Fibroblast of lung (primary cell): ENCODE measurements around the gene DNAH9.

Experiments
- EZH2 ChIP-seq: IDR thresholded peaks from 2 replicates; pipeline ENCODE4 v1.5.1; 2012; ENCODE audit warnings: low read length, control low read depth, mild to moderate bottlenecking; ENCODE audit errors: missing control alignments
- TF ChIP-seq, protein P1 (sequence below), 2 donors: IDR thresholded peaks in 1 of 2; conservative IDR thresholded peaks in 1 of 2; 1 replicate in 1 of 2; 2 replicates in 1 of 2; pipeline ENCODE4 v1.5.1; 2011 to 2012; ENCODE audit warnings: low read length in 2 of 2, control low read depth in 1 of 2, inconsistent platforms in 1 of 2, low read depth in 1 of 2, mild to moderate bottlenecking in 1 of 2

DNA sequence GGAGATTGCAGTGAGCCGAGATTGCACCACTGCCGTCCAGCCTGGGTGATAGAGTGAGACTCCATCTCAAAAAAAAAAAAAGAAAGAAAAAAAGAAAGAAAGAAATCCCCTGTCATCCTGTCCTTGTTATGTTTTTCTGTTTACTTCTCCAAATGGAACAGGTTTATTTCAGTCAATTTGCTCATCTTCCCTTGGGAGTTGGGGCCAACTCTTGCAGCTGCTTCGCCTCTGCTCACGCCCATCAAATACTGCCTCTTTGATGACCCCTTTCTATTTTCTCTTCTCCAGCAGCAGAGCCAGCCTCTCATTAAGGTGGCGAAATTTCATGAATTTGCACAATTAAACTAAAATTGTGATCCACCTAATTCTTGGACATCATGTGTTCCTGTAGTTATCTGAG is 225.6 kb downstream of the DNAH9 start:
- TF ChIP-seq, protein P1, sequence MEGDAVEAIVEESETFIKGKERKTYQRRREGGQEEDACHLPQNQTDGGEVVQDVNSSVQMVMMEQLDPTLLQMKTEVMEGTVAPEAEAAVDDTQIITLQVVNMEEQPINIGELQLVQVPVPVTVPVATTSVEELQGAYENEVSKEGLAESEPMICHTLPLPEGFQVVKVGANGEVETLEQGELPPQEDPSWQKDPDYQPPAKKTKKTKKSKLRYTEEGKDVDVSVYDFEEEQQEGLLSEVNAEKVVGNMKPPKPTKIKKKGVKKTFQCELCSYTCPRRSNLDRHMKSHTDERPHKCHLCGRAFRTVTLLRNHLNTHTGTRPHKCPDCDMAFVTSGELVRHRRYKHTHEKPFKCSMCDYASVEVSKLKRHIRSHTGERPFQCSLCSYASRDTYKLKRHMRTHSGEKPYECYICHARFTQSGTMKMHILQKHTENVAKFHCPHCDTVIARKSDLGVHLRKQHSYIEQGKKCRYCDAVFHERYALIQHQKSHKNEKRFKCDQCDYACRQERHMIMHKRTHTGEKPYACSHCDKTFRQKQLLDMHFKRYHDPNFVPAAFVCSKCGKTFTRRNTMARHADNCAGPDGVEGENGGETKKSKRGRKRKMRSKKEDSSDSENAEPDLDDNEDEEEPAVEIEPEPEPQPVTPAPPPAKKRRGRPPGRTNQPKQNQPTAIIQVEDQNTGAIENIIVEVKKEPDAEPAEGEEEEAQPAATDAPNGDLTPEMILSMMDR (conservative IDR thresholded peaks at IDR 0.05 in 1 of 2, IDR thresholded peaks at IDR 0.05 in 1 of 2; ENCODE audit: low read depth in 1 of 2, low read length in 2 of 2) = no peak
- no peak for TF ChIP-seq EZH2
